ENCODE data around the gene IMPDH2.
A peak's percentile ranks its signal among the peaks of the same experiment; 100 is the strongest.

IMPDH2 gene

DNA sequence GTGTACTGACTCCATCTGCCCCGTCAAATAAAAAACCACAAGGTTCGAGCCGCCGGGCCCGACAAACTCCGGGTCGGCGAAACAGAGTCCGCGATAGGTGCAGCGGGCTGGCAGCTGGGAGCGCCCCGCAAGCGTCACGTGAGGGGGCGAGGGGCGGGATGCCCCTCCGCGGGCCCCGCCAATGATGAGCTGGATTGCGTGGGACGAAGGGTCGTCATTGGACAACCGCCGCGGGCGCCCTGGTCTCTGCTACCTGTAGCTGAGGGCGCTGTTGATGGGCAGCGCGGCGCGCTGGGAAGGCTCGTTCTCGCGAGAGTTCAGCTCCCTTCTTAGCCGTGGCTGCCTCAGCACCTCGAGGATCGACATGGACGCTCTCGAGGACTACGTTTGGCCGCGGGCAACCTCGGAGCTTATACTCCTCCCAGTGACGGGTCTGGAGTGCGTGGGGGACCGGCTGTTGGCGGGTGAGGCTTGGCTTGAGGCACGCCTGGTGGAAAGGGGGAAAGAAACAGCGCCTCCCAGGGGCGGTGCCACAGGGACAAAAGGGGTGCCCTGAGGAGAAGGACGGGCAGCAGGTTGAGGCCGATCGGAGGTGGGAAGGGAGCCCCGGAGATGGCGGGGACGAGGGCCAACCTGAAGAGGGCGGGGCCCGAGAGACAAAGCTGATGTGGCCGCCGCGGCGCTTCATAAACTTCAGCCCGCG lies 22.0 kb downstream of the IMPDH2 start, which contains the start of gene WDR6:
Gene WDR6 (plus strand): TSS at position 324 of the 703 bp plus-strand sequence. CDS start 41 bp downstream, at position 365.
- peak; percentile 97 to 98 for DNase-seq (ENCODE audit: low read depth in 1 of 2, low spot score in 1 of 2)
- H3K27me3 ChIP-seq (ENCODE audit: insufficient read depth, poor library complexity, severe bottlenecking): no peaks in the 10 kb centered on the region
- TF ChIP-seq, protein P1, sequence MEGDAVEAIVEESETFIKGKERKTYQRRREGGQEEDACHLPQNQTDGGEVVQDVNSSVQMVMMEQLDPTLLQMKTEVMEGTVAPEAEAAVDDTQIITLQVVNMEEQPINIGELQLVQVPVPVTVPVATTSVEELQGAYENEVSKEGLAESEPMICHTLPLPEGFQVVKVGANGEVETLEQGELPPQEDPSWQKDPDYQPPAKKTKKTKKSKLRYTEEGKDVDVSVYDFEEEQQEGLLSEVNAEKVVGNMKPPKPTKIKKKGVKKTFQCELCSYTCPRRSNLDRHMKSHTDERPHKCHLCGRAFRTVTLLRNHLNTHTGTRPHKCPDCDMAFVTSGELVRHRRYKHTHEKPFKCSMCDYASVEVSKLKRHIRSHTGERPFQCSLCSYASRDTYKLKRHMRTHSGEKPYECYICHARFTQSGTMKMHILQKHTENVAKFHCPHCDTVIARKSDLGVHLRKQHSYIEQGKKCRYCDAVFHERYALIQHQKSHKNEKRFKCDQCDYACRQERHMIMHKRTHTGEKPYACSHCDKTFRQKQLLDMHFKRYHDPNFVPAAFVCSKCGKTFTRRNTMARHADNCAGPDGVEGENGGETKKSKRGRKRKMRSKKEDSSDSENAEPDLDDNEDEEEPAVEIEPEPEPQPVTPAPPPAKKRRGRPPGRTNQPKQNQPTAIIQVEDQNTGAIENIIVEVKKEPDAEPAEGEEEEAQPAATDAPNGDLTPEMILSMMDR (IDR thresholded peaks at IDR 0.05; ENCODE audit: insufficient read depth, low read length): peak; percentile 11
- peak; percentile 97 for TF ChIP-seq POLR2AphosphoS5 (IDR thresholded peaks at IDR 0.05; ENCODE audit: low read depth)
- TF ChIP-seq, protein P2, sequence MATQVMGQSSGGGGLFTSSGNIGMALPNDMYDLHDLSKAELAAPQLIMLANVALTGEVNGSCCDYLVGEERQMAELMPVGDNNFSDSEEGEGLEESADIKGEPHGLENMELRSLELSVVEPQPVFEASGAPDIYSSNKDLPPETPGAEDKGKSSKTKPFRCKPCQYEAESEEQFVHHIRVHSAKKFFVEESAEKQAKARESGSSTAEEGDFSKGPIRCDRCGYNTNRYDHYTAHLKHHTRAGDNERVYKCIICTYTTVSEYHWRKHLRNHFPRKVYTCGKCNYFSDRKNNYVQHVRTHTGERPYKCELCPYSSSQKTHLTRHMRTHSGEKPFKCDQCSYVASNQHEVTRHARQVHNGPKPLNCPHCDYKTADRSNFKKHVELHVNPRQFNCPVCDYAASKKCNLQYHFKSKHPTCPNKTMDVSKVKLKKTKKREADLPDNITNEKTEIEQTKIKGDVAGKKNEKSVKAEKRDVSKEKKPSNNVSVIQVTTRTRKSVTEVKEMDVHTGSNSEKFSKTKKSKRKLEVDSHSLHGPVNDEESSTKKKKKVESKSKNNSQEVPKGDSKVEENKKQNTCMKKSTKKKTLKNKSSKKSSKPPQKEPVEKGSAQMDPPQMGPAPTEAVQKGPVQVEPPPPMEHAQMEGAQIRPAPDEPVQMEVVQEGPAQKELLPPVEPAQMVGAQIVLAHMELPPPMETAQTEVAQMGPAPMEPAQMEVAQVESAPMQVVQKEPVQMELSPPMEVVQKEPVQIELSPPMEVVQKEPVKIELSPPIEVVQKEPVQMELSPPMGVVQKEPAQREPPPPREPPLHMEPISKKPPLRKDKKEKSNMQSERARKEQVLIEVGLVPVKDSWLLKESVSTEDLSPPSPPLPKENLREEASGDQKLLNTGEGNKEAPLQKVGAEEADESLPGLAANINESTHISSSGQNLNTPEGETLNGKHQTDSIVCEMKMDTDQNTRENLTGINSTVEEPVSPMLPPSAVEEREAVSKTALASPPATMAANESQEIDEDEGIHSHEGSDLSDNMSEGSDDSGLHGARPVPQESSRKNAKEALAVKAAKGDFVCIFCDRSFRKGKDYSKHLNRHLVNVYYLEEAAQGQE (IDR thresholded peaks at IDR 0.05; ENCODE audit: insufficient replicate concordance, low read depth): peak; percentile 46
- TF ChIP-seq SPI1 (IDR thresholded peaks at IDR 0.05; ENCODE audit: borderline replicate concordance, low read depth): no peak
- TF ChIP-seq GABPA (IDR thresholded peaks at IDR 0.05; ENCODE audit: low read depth): no peak
- H3K27ac ChIP-seq (replicated peaks): peak within 1 kb of the TSS; percentile 89
- peak within 1 kb of the TSS; percentile 69 for H3K4me3 ChIP-seq (replicated peaks; ENCODE audit: insufficient read depth, low read length)

DNA sequence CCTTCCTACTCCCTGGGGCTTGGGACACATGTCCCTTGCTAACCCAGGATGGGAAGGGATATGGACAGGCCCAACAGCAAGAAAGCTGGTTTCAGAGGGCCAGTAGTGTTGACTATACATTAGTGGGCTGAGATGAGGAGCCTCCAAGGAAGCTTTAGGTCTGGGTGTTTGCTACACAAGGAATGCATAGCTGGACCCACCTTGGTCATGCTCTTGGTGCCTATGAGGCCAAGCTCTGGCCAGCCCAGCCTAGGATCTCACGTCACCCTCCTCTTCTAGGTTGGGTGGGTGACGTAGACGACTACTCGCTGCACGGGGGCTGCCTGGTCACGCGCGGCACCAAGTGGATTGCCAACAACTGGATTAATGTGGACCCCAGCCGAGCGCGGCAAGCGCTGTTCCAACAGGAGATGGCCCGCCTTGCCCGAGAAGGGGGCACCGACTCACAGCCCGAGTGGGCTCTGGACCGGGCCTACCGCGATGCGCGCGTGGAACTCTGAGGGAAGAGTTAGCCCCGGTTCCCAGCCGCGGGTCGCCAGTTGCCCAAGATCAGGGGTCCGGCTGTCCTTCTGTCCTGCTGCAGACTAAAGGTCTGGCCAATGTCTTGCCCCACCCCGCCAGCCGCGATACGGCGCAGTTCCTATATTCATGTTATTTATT lies 22.7 kb downstream of the IMPDH2 start:
- no peaks in the 10 kb centered on the region for H3K27me3 ChIP-seq (ENCODE audit: insufficient read depth, poor library complexity, severe bottlenecking)
- H3K4me3 ChIP-seq (replicated peaks; ENCODE audit: insufficient read depth, low read length): peak overlapping the region; percentile 69
- peak overlapping the region; percentile 89 for H3K27ac ChIP-seq (replicated peaks)
- no peak for DNase-seq (ENCODE audit: low read depth in 1 of 2, low spot score in 1 of 2)
- peak; percentile 7; the same call in 1 of the 2 replicates for TF ChIP-seq SPI1 (IDR thresholded peaks at IDR 0.05; ENCODE audit: borderline replicate concordance, low read depth)
- TF ChIP-seq, protein P2 (IDR thresholded peaks at IDR 0.05; ENCODE audit: insufficient replicate concordance, low read depth): no peak

DNA sequence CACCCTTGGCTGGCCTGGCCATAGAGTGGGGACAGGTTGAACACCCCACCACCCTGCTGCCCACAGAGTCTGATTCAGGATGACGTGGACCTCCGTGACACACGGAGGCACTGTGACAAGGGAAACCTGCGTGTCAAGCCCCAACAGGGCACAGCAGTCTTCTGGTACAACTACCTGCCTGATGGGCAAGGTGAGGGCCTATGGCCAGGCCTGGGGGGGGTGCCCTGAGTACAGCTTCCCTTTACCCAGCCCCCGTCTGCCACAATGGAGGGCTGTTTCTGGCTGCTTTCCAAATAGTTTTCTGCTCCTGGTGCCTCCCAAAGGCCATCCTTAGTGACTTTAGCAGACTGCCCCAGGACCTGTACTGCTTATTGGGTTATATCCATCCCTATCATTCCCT lies 23.2 kb downstream of the IMPDH2 start:
- no peak overlapping the region for H3K4me3 ChIP-seq (replicated peaks; ENCODE audit: insufficient read depth, low read length)
- DNase-seq (ENCODE audit: low read depth in 1 of 2, low spot score in 1 of 2): no peak
- no peaks in the 10 kb centered on the region for H3K27me3 ChIP-seq (ENCODE audit: insufficient read depth, poor library complexity, severe bottlenecking)
- TF ChIP-seq GABPA (IDR thresholded peaks at IDR 0.05; ENCODE audit: low read depth) (no peak), POLR2AphosphoS5 (IDR thresholded peaks at IDR 0.05; ENCODE audit: low read depth) (no peak), SPI1 (IDR thresholded peaks at IDR 0.05; ENCODE audit: borderline replicate concordance, low read depth) (no peak)
- TF ChIP-seq, protein P1 (IDR thresholded peaks at IDR 0.05; ENCODE audit: insufficient read depth, low read length): no peak
- TF ChIP-seq, protein P2 (IDR thresholded peaks at IDR 0.05; ENCODE audit: insufficient replicate concordance, low read depth): no peak
- H3K27ac ChIP-seq (replicated peaks): peak overlapping the region; percentile 89; the same call in 1 of the 2 replicates

All from HL-60 (cell line).